NCI-H1694 treated with DMSO at 0.1 percent for 48 hours (cell line): Measurements from ENCODE around the gene CPLX1.
A peak's percentile ranks its signal among the peaks of the same experiment; 100 is the strongest.
"Not testable (repeated sequence)": the region's sequence is repeated elsewhere in the genome, so short reads cannot be mapped to it uniquely, and the experiment has no call there.

Experiments used
- DNase-seq: peaks from one replicate; lab custom pipeline; 2025; lab: John Stamatoyannopoulos, UW

CPLX1 gene

GRCh38 chr4:819401-820229, 6.3 kb downstream of the CPLX1 start:
- DNase-seq = no peak

DNA sequence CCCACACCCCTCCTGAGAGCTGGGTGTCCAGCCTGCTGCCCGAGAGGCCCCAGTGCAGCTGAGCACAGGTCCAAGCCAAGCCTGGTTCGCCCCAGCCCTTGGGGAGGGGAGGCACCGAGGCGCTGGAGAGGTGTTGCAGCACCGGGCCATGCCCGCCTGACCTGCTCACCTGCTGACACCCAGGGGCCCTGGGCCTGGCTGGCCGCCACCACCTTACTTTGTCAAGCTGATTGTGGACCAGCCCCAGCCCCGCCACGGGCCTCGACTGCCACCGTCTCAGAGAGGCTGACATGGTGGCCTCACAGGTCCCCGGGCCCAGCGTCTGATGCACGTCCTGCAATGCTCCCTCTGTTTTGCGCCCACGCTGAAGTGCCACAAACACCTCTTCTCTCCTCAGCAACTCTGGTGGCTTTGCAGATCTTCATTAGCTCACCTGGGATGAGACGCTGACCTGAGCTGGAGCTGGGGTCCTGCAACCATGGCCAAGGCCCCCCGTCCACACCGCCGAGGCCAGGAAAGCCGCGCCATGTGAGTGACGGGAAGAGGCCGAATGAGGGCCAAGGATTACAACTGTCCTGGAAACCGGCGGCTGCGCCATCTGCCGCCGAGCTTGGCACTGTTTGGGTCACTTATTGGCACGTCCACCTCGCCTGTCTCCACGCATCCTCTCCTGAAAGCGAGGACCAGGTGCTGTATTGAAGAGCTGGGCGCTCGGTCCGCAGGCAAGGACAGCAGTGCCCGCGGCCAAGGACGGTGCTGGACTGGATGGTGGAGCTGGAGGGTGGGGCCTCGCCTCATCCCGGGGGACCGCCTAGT, 7.6 kb downstream of the CPLX1 start:
- no peak for DNase-seq

GRCh38 chr4:815464-816146, 10.3 kb downstream of the CPLX1 start:
- no peak for DNase-seq

DNA sequence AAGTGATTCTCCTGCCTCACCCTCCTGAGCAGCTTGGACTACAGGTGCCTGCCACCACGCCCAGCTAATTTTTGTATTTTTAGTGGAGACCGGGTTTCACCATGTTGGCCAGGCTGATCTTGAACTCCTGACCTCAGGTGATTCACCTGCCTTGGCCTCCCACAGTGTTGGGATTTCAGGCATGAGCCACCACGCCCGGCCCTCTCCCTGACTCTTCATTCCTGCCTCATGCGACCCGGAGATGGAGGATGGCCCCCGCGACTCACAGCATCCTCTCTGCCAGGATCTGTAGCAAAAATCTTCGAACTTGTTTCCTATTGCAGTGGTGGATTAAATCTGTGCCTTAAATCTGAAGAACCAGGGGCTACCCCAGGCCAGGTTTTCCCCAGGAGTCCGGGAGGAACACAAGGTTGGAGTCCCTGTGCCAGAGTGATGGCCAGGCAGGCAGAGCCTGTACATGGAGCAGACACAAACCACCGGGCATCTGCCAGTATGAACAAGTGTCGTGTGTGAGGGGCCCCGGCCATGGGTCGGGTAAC, 11.5 kb downstream of the CPLX1 start:
- no peak for DNase-seq

GRCh38 chr4:813900-814299, 12.0 kb downstream of the CPLX1 start:
- no peak for DNase-seq

GRCh38 chr4:808860-809570, 16.9 kb downstream of the CPLX1 start:
- DNase-seq = no peak

DNA sequence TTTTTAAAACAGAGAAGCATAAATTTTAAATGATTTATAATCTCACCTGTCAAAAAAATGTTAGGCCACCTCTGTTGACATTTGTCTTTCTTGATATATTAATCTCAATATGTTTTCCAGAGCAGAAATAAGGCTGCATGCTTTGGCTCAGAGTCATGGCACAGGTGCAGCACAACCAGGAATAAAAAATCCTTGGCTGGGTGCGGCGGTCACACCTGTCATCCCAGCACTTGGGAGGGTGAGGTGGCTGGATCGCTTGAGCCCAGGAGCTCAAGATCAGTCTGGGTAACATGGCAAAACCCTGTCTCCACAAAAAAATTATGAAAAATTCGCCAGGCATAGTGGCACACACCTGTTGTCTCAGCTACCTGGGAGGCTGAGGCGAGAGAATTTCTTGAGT, 18.1 kb downstream of the CPLX1 start:
- no peak for DNase-seq

GRCh38 chr4:806979-807378, 18.9 kb downstream of the CPLX1 start:
- not testable (repeated sequence) for DNase-seq

GRCh38 chr4:804804-805203, 21.1 kb downstream of the CPLX1 start:
- no peak for DNase-seq

DNA sequence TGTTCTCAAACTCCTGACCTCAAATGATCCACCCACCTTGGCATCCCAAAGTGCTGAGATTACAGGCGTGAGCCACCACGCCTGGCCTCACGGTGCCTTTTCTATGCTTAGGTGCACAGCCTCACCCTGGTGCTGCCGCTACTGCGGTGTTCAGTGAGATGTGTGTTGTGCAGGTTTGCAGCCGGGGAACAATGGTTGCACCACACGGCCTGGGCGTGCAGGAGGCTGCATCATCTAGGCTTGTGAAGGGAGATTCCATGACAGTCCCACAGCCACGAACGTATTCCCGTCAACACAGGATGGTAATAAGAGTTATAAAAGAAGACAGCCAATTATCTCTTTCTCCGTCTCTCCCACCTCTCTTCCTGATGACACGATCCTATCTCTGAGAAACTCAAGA, 22.0 kb downstream of the CPLX1 start:
- DNase-seq = no peak

GRCh38 chr4:801436-802124, 24.3 kb downstream of the CPLX1 start:
- DNase-seq = no peak

DNA sequence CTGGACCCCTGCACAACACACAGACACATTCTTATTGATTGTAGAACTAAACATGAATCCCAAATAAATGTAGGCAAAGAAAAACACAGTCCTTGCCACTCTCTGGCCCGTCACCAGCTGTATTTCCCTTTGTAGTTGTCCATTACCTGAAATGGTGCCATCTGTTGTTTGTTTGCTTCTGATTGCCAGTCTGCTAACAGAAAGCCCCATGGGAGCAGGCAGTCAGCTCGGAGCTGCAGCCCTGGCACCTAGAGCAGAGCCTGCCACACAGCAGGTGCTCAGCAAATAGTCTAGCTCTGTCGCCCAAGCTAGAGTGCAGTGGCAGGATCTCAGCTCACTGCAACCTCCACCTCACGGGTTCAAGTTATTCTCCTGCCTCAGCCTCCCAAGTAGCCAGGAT, 28.9 kb downstream of the CPLX1 start:
- peak; percentile 91 for DNase-seq

DNA sequence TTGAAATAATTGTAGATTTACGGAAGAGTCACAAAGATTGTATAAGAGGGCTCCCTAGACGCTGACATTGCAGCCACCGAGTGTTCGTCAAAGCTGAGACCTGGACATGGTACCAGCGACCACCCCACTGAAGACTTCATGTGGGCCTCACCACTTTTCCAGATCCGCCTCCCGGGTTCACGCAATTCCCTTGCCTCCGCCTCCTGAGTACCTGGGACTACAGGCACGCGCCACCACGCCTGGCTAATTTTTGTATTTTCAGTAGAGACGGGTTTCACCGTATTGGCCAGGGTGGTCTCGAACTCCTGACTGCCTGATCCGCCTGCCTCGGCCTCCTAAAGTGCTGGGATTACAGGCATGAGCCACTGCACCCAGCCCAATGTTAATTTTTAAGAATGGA, 29.7 kb downstream of the CPLX1 start:
- no peak for DNase-seq

- DNase-seq = no peak
These were observed 30.2 kb downstream of the CPLX1 start for GRCh38 chr4:795726-796119.

- DNase-seq = no peak
These were observed 30.8 kb downstream of the CPLX1 start for GRCh38 chr4:794900-795725.

DNA sequence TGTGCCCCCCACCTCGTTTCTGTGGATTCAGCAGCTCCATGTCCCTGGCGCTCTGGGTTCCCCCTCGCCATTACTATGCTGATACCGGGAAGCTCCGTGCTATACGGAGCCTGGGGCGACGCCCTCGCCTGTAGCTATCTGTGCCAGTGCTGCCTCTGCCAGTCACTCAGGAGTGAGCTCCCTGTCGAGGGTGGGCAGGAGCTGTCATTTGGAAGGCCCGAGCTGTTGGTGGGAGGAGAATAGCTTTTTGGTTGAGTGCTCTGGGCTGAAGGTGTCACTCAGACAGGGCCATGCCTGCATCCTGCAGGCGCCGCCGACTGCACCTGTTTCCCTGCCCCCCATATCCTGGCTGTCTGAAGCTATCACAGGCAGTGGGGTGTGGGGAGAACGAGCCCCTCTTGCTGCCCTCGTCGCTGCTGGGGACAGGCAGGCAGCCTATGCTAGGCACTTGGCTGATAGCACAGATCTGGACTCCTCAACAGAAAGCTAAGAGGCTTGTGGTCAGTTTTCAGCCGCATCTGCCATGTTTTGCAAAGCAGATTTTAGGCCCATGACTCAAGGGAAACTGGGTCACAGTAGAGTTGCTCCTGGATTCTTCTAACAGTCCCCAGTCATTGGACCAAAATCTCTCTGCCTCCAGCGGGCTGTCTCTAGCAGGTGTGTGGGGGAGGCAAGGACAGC, 31.8 kb downstream of the CPLX1 start:
- no peak for DNase-seq

DNA sequence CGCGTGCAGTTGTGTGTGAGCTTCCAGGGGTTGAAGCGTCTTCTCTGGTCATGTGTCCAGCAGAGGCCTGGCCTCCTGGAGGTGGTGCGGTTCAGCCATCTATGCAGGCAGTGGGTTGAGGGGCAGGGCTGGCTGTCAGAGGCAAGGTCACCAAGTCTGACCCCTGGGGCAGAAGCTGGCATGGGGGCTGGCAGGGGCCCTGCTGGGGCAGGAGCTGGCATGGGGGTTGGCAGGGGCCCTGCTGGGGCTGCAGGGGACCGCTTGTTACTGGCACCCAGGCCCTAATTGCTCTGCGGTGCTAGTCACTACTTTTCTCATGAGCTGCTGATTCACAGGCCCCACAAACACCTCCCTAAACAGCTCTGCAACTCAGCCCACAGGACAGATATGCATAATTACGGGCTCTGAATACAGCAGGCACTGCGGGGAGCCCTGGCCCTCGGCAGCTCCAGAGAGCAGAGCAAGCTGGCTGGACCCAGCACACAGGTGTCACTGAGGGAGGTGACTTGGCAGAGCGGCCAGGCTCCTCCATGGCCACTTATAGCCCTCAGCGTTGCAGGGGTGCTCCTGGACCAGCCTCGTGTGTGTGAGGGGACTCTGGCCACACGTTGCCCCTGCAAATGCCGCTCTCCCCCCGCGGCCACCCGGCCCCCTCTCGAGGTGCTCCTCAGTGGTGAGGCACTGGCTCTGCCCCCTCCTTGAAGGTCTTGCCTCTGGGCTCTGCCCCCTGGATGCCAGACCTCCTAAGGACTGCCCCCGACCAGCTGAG, 32.7 kb downstream of the CPLX1 start:
- DNase-seq = no peak

DNA sequence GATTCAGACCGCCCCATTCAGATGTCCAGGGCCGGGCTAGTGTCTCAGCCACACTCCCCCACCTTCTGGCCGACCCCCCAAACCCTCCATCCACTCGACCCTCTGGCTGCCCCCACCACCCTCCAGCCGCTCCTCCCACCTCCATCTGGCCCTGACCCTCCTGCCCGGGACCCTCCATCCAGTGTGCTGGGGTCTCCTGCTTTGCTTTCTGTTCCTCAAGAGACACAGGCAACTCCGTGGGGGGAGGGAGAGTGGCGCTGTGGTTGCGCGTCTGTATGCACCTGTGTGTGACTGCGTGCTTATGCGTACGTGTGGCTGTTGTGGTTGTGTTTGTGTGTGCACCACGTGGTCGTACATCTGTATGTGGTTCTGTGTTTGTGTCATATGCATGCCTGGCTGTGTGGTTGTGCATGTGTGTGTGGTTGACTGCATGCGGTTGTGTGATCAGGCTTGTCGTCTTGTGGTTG, 33.3 kb downstream of the CPLX1 start:
- no peak for DNase-seq
